ENCODE measurements around the gene CLDN12.
A peak's percentile ranks its signal among the peaks of the same experiment; 100 is the strongest.

CLDN12 gene

DNA sequence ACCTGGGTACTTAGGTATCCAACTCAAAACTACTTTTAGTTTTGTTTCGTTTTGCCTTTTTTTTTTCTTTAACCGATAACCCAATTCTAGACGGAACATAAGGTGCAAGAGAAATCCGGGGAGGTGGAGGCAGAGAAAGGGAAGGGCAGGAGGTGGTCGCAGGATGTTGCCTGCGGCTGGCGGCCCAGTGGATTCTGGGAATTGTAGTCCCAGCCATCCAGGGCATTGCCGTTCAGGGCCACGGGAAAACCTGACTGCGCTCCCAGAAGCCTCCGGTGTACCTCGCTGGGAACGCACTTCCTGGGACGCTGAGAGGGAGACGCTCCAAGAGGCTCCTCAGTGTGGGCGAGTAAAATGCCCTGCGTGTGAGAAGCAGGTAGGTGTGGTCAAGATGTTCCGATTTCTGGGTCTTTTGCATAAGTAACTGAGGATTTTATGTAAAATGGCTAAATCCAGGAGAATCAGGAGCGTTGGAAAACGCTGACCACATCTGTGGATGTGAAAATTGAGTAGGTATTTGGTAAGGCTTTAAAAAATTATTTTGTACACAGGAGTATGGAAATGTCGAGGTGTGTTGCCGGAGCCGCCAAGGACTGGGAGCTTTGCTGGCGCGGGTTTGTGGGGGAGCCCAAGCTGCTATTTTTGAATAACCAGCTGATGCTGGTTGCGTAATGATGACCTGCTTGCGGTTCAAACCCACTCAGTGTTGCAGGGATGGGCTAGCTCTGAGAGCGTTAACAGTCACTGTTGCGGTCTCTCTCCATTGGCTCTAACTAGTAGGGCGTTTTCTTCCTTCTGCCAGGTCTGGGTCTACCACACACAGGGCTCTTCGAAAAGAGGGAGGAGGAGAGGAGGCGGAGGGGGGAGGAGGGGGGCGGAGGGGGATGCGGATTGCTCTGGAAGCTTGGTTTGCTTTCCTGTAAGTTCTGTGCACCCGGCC, at the start of gene CLDN12:
Gene CLDN12, plus strand, starts transcription at position 288 of the 940 bp plus-strand sequence. CDS start 9,216 bp downstream, outside the sequence.
- Histone ChIP-seq H2AFZ (ENCODE audit: low read length) (peak within 1 kb of the TSS; percentile 91), H4K20me1 (ENCODE audit: insufficient read depth, low read length) (no peaks in the 10 kb centered on the region), H3K9me2 (replicated peaks; ENCODE audit: insufficient read depth, low read length) (no peaks in the 10 kb centered on the region), H3K9ac (ENCODE audit: low read length) (peak within 1 kb of the TSS; percentile 62), H3K4me2 (ENCODE audit: low read depth, low read length) (peak within 1 kb of the TSS; percentile 61), H3K79me2 (ENCODE audit: low read length) (no peaks in the 10 kb centered on the region), H3F3A (ENCODE audit: insufficient read depth, low read length) (no peaks in the 10 kb centered on the region), H3K27ac (ENCODE audit: low read length) (peak within 1 kb of the TSS; percentile 39; the same call in 1 of the 2 replicates), H3K27me3 (replicated peaks; ENCODE audit: insufficient read depth, low read length) (no peaks in the 10 kb centered on the region), H3K4me3 (ENCODE audit: low read length) (peak within 1 kb of the TSS; percentile 80), H3K36me3 (replicated peaks; ENCODE audit: insufficient read depth, low read length) (no peaks in the 10 kb centered on the region), H3K9me3 (replicated peaks; ENCODE audit: insufficient read depth, low read length) (no peaks in the 10 kb centered on the region), H3K4me1 (ENCODE audit: low read length) (no peaks in the 10 kb centered on the region)
- peak; percentile 73 for DNase-seq
- no peak for TF ChIP-seq EZH2 (optimal IDR thresholded peaks at IDR 0.05; ENCODE audit: low read depth, low read length)
- TF ChIP-seq CTCF (IDR thresholded peaks at IDR 0.05; ENCODE audit: low read length), result no peak
- TF ChIP-seq EZH2phosphoT487 (IDR thresholded peaks at IDR 0.05; ENCODE audit: low read length), result no peak

- Histone ChIP-seq H3K4me1 (ENCODE audit: low read length) (no peaks in the 10 kb centered on the region), H3K4me3 (ENCODE audit: low read length) (no peak overlapping the region), H3K27ac (ENCODE audit: low read length) (no peak overlapping the region), H3K79me2 (ENCODE audit: low read length) (no peaks in the 10 kb centered on the region), H3K9ac (ENCODE audit: low read length) (no peak overlapping the region), H3K36me3 (replicated peaks; ENCODE audit: insufficient read depth, low read length) (peaks cover 9% of the 10 kb centered on the region; the same call in 1 of the 2 replicates), H3F3A (ENCODE audit: insufficient read depth, low read length) (no peaks in the 10 kb centered on the region; the same call in 1 of the 2 replicates), H3K9me3 (replicated peaks; ENCODE audit: insufficient read depth, low read length) (no peaks in the 10 kb centered on the region), H4K20me1 (ENCODE audit: insufficient read depth, low read length) (no peaks in the 10 kb centered on the region), H3K4me2 (ENCODE audit: low read depth, low read length) (no peak overlapping the region), H2AFZ (ENCODE audit: low read length) (no peak overlapping the region), H3K27me3 (replicated peaks; ENCODE audit: insufficient read depth, low read length) (no peaks in the 10 kb centered on the region), H3K9me2 (replicated peaks; ENCODE audit: insufficient read depth, low read length) (no peaks in the 10 kb centered on the region)
- DNase-seq, result no peak
- TF ChIP-seq EZH2phosphoT487 (IDR thresholded peaks at IDR 0.05; ENCODE audit: low read length) (no peak), CTCF (IDR thresholded peaks at IDR 0.05; ENCODE audit: low read length) (no peak)
These were observed 19.8 kb upstream of the CLDN12 start for GRCh38 chr7:90383422-90383821.

- Histone ChIP-seq H3K27ac (ENCODE audit: low read length) (no peak overlapping the region), H3K79me2 (ENCODE audit: low read length) (no peaks in the 10 kb centered on the region), H3K36me3 (replicated peaks; ENCODE audit: insufficient read depth, low read length) (peaks cover 9% of the 10 kb centered on the region; the same call in 1 of the 2 replicates), H3K9me3 (replicated peaks; ENCODE audit: insufficient read depth, low read length) (no peaks in the 10 kb centered on the region), H3K4me2 (ENCODE audit: low read depth, low read length) (no peak overlapping the region), H3K9ac (ENCODE audit: low read length) (no peak overlapping the region), H3K27me3 (replicated peaks; ENCODE audit: insufficient read depth, low read length) (no peaks in the 10 kb centered on the region), H4K20me1 (ENCODE audit: insufficient read depth, low read length) (no peaks in the 10 kb centered on the region), H3K4me3 (ENCODE audit: low read length) (no peak overlapping the region), H2AFZ (ENCODE audit: low read length) (no peak overlapping the region), H3K9me2 (replicated peaks; ENCODE audit: insufficient read depth, low read length) (no peaks in the 10 kb centered on the region), H3K4me1 (ENCODE audit: low read length) (no peaks in the 10 kb centered on the region), H3F3A (ENCODE audit: insufficient read depth, low read length) (no peaks in the 10 kb centered on the region; the same call in 1 of the 2 replicates)
- no peak for DNase-seq
- TF ChIP-seq CTCF (IDR thresholded peaks at IDR 0.05; ENCODE audit: low read length) (no peak), EZH2phosphoT487 (IDR thresholded peaks at IDR 0.05; ENCODE audit: low read length) (no peak), EZH2 (optimal IDR thresholded peaks at IDR 0.05; ENCODE audit: low read depth, low read length) (no peak)
These were observed 19.4 kb upstream of the CLDN12 start for GRCh38 chr7:90383861-90384260.

Data from MM.1S (cell line).